RPMI7951 (cell line): ENCODE data around the gene RBMS3. TPM values are rescaled to one million over a fixed set of nuclear protein-coding genes. Genes with fewer than 3 reads are reported as not detected.
"Not testable (repeated sequence)": the region's sequence is repeated elsewhere in the genome, so short reads cannot be mapped to it uniquely, and the experiment has no call there.

Source experiments
- DNase-seq: peaks from one replicate; pipeline ENCODE4 v3.0.0-alpha.2; 2012; ENCODE audit warnings: low read depth
- total RNA-seq: library from RNA; depleted of rRNA; stranded (reverse); fragments of >200 nt; shearing (Covaris generic); gene quantifications from 2 replicates; pipeline ENCODE4 v1.2.3, GENCODE V29; 2014

Gene RBMS3
- total RNA-seq, 1 experiment from 2014 or later: 22.8 TPM

GRCh38 chr3:29481969-29482767, 201.3 kb downstream of the RBMS3 start:
- DNase-seq: no peak

DNA sequence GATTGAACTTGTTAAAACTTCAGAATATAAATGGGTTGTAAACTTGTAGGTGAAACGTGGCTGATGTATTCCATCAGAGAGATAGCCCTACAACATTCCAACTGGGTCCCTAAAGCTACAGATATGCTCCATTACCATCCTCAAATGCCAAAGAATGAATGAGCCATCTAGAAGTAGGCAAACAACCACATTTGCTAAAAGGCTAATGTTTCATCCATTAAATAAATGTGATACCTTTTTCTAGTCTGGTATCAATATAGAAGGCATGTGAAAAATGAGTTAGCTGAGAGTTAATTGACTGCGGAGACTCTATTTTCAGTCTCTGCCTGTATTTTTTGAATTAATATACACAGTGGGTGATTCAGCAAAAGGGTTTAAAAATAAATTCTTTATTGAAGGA, 203.8 kb downstream of the RBMS3 start:
- no peak for DNase-seq

GRCh38 chr3:29486096-29486495, 205.2 kb downstream of the RBMS3 start:
- DNase-seq: no peak

DNA sequence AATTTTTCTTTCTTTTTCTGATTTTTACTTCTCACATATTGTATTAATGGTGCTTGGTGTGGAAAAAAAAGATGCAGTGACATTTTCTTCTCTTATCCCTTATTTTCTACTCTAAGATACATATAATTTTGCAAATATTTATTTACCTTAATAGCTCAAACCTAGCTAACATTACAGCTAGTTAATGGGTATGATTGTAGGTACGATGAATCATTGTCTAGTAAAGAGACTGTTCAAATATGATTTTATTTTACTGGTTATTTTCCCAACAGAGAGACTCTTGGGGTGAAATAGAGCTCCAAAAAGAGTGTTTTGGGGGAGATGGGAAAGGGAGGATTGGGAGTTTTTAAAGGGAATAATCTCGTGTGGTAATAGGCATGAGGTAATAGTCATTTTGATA, 206.0 kb downstream of the RBMS3 start:
- no peak for DNase-seq

DNA sequence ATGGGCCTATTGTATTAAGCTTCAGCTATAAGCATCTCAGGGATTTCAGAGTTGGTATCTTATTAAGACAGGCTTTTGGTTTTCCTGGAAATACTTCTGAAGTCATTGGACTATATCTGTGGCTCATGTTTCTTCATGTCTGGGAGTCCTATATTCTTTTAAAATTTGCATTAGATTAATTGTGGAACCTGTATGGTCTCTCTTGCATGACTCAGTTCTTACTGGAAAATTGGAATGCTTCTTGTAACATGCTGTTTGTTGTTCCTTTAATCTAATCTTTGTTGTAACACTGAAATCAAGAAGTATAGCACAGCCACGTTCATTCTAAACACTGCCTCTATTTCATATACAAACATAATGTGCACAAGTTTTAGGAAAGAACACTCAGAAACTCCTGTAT, 208.1 kb downstream of the RBMS3 start:
- no peak for DNase-seq

- DNase-seq: no peak
Measured at GRCh38 chr3:29493109-29493508, 212.2 kb downstream of the RBMS3 start.

DNA sequence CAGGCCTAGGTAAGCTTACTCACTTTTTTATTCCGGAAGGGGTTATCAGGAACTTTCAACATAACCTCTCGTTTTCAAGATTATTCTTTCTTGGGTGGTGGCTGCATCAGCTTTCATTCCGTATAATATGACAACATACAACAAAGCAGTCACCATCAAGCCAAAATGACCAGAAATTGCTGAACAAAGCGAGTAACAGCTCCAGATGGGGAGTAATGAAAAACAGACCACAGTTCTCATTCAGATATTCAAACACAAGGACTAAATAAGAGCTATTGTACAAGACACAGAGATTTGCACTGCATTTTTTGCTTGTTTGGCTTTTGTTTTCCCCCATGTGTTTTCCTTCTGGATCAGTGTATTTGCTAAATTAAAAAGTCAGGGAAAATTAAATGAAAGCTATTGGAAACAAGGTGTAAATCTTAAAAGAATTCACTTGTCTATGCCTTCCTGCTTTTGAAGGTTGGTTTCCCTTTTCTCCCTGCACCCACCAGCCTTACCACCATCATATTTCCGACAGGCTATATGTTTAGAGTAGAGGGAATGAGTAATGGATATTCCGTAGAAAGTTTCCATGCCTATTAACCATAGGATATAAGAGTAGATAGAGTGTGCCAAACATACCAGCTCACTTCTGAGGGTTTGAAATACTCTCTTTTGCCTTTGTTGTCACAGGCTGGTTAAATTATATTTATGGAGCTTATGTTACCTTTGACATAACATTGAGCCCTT, 213.6 kb downstream of the RBMS3 start:
- DNase-seq: peak; percentile 34

- DNase-seq: no peak
Measured at GRCh38 chr3:29497282-29497681, 216.4 kb downstream of the RBMS3 start.

DNA sequence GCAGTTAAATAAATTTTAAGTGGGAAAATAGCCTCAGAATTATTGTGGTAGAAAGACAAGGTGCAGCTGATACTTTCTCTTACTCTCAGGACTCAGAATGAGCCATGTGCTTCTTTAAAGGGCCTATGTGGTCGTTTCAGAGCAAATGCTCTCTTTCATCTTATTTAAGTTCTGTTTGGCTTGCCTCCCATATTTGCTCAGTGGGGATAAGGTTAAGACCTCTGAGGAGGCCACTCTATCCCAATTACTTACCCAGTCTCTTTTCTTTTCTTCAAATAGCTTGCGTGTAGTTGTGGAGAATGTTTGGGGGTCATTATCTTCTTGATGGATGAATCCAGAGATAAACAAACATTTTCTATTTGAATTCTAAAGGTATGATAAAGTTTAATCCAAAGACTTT, 221.9 kb downstream of the RBMS3 start:
- no peak for DNase-seq

- DNase-seq: no peak
Measured at GRCh38 chr3:29503314-29503713, 222.4 kb downstream of the RBMS3 start.

DNA sequence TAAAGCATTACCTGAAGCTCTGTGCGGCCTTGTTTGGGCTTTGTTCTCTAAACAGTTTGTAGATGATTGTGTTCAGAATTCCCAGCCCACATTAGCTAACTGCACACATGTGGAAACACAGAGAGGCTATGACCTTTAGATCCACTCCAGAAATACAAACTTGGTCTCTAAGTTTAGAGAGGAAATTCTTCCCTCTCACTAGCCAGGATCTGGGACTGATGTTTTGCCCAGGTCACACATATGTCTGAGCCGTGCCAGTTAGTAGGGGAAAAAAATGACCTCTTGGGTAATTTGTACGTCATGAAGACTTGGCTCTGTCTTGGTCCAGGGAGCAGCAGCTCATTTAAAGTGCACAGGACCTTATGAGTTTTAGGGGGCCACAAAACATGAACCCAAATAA, 223.1 kb downstream of the RBMS3 start:
- no peak for DNase-seq

DNA sequence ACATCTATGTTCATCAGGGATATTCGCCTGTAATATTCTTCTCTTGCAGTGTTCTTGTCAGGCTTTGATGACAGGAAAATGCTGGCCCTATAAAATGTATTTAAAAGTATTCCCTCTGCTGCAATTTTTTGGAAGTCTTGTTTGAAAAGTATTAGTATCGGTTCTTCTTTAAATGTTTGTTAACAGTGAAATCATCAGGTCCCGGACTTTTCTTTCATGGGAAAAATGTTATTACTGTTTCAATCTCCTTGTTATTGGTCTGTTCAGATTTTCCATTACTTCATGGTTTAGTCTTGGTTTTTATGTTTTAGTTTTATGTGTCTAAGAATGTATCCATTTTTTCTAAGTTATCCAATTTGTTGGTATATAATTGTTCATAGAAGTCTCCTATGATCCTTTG, 225.6 kb downstream of the RBMS3 start:
- no peak for DNase-seq

- DNase-seq: no peak
Measured at GRCh38 chr3:29511701-29512100, 230.8 kb downstream of the RBMS3 start.

DNA sequence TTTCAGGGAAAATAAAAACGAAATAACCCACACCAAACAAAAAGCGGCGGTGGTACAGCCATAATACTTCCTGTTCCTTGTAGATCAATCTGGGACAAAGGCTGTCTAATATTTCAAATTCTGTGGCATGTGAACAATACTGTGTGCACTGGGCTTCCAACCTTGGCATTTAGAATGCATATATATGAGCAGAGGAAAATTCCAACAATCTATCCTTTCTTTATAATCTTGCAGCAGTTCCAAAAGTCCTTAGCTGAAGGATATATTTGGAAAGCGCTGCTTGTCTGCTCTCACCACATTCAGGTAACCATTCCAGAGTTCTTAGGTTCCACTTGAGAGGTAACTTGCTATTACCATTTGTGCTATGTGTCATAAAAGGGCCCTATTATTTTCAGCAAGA, 231.8 kb downstream of the RBMS3 start:
- DNase-seq: no peak

- DNase-seq: peak; percentile 56
Measured at GRCh38 chr3:29513236-29513635, 232.4 kb downstream of the RBMS3 start.

- no peak for DNase-seq
Measured at GRCh38 chr3:29514170-29514569, 233.3 kb downstream of the RBMS3 start.

DNA sequence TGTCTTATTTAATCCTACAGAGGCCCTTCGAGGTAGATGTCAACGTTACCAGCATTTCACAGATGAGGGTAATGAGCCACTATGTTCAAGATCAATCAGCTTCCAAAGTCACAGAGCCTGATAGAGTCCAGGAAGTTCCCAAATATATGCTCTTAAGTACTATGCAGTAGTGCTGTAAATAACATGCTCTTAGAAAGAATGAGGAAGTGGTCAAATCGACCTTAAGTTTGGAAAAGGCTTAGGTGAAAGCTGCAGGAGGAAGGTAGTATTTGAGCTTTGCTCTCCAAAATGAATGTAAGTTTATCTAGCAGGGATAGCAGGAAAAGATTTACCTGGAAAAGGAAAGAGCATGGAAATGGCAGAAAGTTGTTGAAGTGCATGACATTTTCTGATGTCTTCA, 234.0 kb downstream of the RBMS3 start:
- DNase-seq: no peak

DNA sequence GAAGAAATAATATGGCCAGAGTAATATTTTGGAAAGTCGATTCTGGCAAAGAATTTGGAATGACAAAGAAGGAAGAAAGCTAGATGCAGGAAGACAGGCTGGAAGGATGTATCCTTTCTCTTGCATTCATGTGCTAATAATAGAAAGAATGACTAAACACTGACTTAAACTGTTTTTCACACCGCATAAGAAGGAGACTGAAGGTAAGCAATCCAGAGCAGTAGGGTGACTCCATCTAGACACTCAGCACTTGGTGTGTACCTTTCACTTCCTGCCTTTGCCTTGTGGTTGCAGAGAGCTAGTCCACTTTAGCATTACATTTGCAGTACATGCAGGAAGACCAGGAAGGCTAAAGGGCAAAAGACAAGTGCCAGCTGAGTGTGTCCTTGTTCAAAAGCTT, 234.6 kb downstream of the RBMS3 start:
- peak; percentile 67 for DNase-seq

GRCh38 chr3:29516164-29516563, 235.3 kb downstream of the RBMS3 start:
- DNase-seq: no peak

DNA sequence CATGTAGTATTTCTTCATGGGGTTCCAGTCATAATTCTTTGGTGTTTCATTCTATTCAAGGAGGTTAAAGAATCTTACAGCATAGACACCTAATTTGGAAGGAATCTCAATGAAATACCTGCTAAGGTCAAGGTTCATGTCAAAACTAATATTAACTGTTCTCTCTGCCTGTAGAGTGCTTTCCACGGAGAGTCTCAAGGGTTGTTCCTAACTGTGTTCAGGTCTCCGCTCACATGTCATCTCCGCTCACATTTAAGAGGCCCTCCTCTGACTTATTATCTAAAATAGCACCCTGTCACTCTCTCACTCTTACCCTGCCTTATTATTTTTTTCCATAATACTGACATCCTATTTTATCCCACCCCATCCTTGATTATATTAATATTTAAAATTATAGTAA, 239.9 kb downstream of the RBMS3 start:
- no peak for DNase-seq

DNA sequence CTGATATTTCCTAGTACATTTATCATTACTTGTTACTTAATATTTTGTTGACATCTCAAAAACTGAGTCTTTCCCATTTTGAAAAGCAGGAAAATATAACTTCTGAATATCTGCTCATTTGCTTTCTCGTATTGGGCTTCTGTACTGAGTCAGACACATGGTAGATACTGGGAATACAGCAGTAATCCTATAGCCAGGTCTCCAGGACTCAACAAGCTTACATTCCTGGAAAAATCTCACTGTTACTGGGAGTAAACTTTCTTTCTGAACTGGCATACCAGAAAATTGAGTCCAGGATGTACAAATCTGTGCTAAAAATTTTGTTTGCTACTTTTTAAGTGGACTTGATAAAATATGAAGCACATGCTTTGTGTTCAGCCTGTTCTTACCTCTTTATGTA, 240.4 kb downstream of the RBMS3 start:
- DNase-seq: no peak

DNA sequence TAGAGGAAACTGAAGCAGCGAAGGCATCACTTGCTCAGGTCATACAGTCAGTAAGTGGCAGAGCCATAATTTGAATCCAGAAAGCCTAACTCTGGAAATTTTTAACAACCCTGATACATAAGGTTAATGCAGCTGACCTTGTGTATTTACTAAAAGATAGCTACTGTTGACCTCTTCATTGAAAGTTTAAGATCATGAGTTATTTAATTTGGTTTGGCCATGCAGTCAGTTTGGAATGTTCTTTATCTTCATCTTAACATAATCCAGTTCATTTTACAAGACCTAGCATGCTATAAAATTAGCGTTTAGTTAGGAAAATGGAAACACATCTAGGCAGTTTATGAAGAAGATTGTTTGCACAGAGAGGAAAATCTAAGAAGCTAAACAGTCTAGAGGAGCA, 240.9 kb downstream of the RBMS3 start:
- no peak for DNase-seq

- not testable (repeated sequence) for DNase-seq
Measured at GRCh38 chr3:29524433-29524832, 243.6 kb downstream of the RBMS3 start.
